ENCODE data around the gene HOXB9.
A peak's percentile ranks its signal among the peaks of the same experiment; 100 is the strongest.

The HOXB9 gene

DNA sequence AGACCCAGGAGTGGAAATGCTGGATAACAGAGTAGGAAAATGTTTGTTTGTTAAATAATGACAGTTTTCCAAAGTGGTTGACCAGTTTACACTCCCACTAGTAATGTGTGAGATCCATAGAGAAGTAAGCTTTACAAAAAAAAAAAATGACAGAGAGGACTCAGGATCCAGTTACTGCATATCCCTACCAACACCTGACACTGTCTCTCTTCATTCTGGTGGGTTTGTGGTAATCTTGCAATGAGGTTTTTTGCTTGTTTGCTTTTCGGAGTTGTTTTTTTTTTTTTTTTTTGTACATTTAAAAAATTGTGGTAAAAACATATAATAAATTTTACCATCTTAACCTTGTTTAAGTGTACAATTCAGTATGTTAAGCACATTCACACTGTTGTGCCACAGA, 23.6 kb upstream of the HOXB9 start:
- intact Hi-C loops (cut with DNase I; ENCODE audit: low total_unique reads) = no loop called here
- peaks cover 0 to 71% of the 10 kb centered on the region in 2 donors for H3K27me3 ChIP-seq
- H3K9me3 ChIP-seq = no peaks in the 10 kb centered on the region
- no peak overlapping the region for H3K27ac ChIP-seq
- H3K4me1 ChIP-seq = peaks cover 0 to 20% (median 14%) of the 10 kb centered on the region in 4 donors
- TF ChIP-seq, protein P1, sequence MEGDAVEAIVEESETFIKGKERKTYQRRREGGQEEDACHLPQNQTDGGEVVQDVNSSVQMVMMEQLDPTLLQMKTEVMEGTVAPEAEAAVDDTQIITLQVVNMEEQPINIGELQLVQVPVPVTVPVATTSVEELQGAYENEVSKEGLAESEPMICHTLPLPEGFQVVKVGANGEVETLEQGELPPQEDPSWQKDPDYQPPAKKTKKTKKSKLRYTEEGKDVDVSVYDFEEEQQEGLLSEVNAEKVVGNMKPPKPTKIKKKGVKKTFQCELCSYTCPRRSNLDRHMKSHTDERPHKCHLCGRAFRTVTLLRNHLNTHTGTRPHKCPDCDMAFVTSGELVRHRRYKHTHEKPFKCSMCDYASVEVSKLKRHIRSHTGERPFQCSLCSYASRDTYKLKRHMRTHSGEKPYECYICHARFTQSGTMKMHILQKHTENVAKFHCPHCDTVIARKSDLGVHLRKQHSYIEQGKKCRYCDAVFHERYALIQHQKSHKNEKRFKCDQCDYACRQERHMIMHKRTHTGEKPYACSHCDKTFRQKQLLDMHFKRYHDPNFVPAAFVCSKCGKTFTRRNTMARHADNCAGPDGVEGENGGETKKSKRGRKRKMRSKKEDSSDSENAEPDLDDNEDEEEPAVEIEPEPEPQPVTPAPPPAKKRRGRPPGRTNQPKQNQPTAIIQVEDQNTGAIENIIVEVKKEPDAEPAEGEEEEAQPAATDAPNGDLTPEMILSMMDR (IDR thresholded peaks at IDR 0.05) = no peak
- no peak for DNase-seq
- no peaks in the 10 kb centered on the region for H3K36me3 ChIP-seq
- no peak overlapping the region for H3K4me3 ChIP-seq

DNA sequence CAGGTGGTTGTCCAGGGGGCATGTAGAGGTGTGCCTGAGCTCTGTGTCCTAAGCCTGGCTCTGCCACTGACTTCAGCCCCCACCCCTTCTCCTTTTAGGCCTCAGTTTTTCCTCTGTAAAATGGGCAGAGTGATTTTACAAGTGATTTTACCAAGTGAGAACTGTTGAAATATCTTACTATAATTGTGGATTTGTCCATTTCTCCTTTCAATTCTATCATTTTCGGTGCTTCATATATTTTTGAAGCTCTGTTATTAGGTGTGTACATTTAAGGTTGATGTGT, 21.7 kb upstream of the HOXB9 start:
- DNase-seq = no peak
- intact Hi-C loops (cut with DNase I; ENCODE audit: low total_unique reads) = no loop called here
- no peaks in the 10 kb centered on the region for H3K36me3 ChIP-seq
- peaks cover 0 to 83% of the 10 kb centered on the region in 2 donors for H3K27me3 ChIP-seq
- no peak overlapping the region for H3K4me3 ChIP-seq
- peaks cover 0 to 20% (median 14%) of the 10 kb centered on the region in 4 donors for H3K4me1 ChIP-seq
- no peaks in the 10 kb centered on the region for H3K9me3 ChIP-seq
- H3K27ac ChIP-seq = no peak overlapping the region
- TF ChIP-seq, protein P1 (IDR thresholded peaks at IDR 0.05) = no peak

DNA sequence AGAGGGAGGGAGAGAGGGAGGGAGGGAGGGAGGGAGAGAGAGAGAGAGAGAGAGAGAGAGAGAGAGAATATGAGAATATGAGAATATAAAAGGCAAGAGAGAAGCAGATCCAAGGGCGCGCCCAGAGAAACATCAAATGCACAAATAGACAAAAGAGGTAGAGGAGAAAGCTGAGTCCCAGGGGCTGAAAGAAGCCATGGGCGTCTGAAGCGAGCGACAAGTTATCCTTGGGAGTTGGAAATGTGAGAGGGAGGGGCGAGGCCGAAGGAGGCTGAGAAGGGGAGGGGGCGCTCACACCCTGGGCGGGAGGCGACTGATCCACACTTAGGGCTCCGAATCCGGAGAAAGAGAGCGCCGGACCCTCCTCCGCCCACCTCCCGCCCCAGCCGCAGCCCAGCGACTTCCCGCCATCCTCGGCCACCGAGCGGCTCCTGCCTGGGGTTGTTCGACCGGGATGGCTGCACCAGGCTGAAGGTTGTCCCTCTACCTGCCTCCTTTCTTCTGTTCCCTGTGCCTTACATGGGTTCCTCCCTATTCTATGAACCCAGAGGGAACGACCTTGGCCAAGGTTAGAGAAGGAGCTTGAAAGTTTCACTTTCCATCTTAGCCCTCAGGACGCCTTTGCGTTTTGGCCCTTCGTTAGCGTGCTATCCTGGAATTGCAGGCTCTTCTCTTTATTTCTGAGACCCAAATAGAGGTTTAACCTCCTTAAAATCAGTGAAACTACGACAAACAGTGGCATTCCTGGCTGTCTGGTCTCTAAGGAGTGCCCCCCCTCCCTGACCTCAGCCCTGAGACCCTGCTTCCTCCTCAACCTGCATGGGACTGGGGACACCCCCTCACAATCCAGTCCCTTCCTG, 21.2 kb upstream of the HOXB9 start:
- H3K27ac ChIP-seq = no peak overlapping the region
- TF ChIP-seq, protein P1 (IDR thresholded peaks at IDR 0.05) = no peak
- no peaks in the 10 kb centered on the region for H3K36me3 ChIP-seq
- peak overlapping the region; percentile 19 to 43 for H3K4me3 ChIP-seq
- H3K4me1 ChIP-seq = peaks cover 0 to 20% (median 14%) of the 10 kb centered on the region in 4 donors
- H3K9me3 ChIP-seq = no peaks in the 10 kb centered on the region
- DNase-seq = no peak
- H3K27me3 ChIP-seq = peaks cover 0 to 88% of the 10 kb centered on the region in 2 donors
- intact Hi-C loops (cut with DNase I; ENCODE audit: low total_unique reads) = no loop called here

DNA sequence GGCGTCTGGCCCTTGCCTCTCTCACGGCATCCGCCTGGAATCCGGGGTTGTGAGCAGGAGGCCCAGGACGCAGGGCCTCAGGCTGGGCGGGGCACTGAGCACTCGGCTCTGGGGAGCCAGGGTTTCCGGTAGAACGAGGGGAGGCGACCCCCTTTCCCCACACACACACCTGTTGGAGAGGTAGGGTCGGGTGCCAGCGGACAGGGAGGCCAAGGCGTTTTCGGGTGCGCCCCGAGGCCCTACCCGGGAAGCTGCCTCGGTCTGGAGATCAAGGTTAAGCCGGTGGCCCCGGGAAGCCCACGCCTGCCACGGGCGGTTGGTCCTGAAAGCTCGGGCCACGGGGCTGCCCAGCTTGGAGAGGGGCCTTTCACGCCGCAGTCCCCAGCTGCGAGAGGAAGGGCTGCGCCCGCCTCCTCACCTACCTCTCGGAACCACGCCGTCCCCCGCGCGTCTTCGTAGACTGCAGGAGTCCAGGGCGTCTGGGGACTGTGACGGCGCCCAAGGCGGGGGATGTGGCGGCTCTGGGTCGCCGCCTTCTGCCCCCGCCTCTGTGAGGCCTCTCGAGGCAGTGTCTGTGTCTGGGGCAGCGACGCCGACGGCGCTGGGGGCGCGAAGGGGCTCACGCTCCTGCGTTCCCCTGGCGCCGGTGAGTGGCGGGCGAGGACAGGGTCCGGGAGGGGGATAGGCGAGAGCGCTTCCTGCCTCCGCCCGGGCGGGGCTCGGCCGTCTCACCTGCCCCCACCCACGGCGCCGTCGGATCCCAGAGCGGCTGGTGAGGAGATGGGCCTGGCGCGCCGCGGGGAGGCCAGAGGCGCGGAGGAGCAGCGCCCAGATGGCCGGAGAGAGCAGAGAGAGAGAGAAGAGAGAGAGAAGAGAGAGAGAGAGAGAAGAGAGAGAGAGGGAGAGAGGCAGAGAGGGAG, 20.3 kb upstream of the HOXB9 start:
- TF ChIP-seq, protein P1 (IDR thresholded peaks at IDR 0.05) = no peak

DNA sequence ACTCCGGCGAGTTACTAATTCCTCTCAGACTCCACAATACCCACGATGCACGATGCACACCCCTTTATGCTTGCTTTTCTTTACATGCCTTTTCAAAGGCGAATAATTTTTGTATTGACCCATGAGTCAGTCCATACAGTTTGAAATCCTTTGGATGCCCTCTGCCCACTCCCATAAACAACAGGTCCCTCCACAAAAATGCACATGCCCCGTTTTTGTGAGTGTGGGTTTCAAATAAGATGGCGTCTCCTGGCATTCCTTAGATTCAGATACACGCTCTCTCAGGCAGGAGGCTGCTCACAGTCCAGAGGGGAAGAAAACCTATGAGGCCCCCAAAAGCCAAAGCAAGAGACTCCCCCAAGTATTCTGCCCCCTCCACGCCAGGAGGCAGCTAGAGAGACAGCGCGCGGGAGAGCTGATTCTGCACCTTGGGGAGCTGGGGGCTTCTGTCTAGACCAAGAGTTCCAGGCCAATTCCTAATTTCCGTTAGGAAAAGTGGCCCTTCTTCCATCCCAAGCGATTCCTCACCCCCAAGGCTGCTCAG, 19.6 kb upstream of the HOXB9 start:
- DNase-seq = no peak
- H3K4me3 ChIP-seq = no peak overlapping the region

More for the DNA sequence above, 20.3 kb upstream of the HOXB9 start:
- no peaks in the 10 kb centered on the region for H3K36me3 ChIP-seq
- no peak for DNase-seq
- peaks cover 0 to 20% (median 14%) of the 10 kb centered on the region in 4 donors for H3K4me1 ChIP-seq
- no peak overlapping the region for H3K4me3 ChIP-seq
- intact Hi-C loops (cut with DNase I; ENCODE audit: low total_unique reads) = no loop called here
- H3K27me3 ChIP-seq = peaks cover 0 to 92% of the 10 kb centered on the region in 2 donors
- H3K9me3 ChIP-seq = no peaks in the 10 kb centered on the region
- no peak overlapping the region for H3K27ac ChIP-seq

More for the DNA sequence above, 19.6 kb upstream of the HOXB9 start:
- H3K27ac ChIP-seq = no peak overlapping the region
- H3K36me3 ChIP-seq = no peaks in the 10 kb centered on the region
- TF ChIP-seq, protein P1 (IDR thresholded peaks at IDR 0.05) = no peak
- no peaks in the 10 kb centered on the region for H3K9me3 ChIP-seq
- H3K4me1 ChIP-seq = peaks cover 0 to 20% (median 14%) of the 10 kb centered on the region in 4 donors
- peaks cover 0 to 96% of the 10 kb centered on the region in 2 donors for H3K27me3 ChIP-seq
- intact Hi-C loops (cut with DNase I; ENCODE audit: low total_unique reads) = no loop called here

All from tibial artery (tissue), 4 donors.